Right lobe of liver (tissue), 4 donors: ENCODE results near the gene POLQ.

Source experiments
- CTCF ChIP-seq, 4 donors: fragments of 200-600 bp in 3 of 4; fragments of 450-650 bp in 1 of 4; IDR thresholded peaks; one replicate each; pipeline versions ENCODE4 v1.5.1 to v1.8.0; 2016 to 2022; ENCODE audit warnings: antibody characterized with exemption in 4 of 4, mild to moderate bottlenecking in 2 of 4
- POLR2A ChIP-seq: fragments of 450-650 bp; IDR thresholded peaks from one replicate; pipeline ENCODE4 v1.6.1; 2017; ENCODE audit warnings: antibody characterized with exemption, mild to moderate bottlenecking
- donor health status: DM: no; HTN: no; CAD: no.
- donor health status: DM: no; HTN: no; CAD: no.
- donor health status: DM: no; HTN: yes; CAD: no.

GRCh38 chr3:121557426-121557934, 11.7 kb upstream of the POLQ start:
- no peak for TF ChIP-seq POLR2A
- no peak for TF ChIP-seq CTCF (IDR thresholded peaks at IDR 0.05)
